HG03066 (cell line): Measurements from ENCODE around the gene TCF7.

Experiments
- ATAC-seq: cut with Tn5 transposase; IDR thresholded peaks from one replicate; pipeline ENCODE4 v1.9.1; 2021; ENCODE audit warnings: low read depth; ENCODE audit not compliant: unreplicated experiment

The TCF7 gene

DNA sequence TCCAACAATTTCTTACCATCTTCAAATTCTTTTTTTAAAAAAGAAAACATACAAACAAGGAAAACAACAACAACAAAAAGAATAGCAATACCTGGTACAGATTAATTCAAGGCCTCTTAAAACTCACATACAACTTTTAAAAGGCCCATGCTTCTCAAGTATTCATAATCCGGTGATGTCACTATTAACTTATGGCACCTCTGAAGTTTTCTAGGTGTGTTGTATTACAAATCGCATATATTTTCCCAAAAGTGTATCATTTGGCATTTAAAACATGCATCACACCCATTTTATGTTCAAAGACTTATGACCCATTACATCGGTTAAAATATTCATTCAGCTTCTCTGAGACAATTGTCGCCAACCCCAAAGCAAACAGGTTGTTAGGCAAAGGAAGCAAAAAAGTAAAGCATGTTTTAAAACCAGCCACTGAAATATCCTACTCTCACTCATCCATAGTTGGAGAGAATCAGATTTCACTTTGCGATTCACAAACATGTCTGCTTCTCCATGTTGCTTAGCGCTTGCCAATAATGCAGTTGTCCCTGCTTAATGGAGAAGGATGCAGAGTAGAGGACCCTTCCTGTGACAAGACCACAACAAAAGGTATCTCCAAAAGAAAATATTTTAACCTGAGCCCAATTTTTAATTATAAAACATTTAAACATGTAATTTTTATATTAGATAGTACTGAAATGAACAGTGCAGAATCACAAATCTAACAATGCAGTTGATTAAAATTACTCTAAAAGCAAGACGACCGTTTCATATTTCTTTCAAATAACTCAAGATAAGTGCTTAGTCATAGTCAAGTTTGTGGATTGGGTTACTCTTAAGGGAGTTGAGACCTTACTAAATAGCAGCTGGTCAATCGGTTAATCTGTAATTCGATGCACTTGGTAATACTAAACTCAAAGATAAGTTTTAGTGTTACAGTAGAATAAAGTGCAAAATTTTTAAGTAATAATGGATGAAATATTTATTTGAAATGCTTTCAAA, 60.7 kb downstream of the TCF7 start:
- ATAC-seq: no peak

DNA sequence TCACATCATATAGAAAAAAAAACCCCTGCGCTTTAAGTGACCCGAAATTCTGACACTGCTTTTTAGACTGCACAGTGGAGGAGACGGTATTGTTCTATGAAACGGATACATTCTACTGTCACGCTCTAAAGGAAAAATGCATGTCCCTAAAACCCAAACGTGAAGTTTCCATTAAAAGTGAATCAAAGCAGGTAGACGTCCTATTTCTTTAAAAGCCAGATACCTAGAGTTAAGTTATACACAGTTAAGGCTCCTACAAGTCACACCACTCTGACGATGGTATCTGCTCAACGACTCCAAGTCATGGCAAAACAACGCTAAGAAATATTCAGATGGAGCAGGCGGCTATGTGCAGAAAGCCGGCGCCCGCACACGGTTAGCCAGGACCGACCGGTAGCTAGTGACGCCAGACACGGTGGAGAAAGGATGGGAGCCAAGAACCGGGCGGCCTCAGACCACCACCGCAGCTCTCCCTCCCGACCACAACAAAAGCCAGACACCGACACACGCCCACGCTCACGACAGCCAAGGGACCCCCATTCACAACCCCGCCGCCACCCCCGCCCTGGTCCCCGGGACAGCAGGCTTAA, 61.5 kb downstream of the TCF7 start:
- ATAC-seq: peak; percentile 23

- ATAC-seq: peak; percentile 75
These were observed 62.3 kb downstream of the TCF7 start, which contains the start of gene SKP1 for GRCh38 chr5:134176511-134177368. TSS of gene SKP1 (minus strand) at chr5:134176950. CDS start at chr5:134174022, 2,928 bp downstream.

- ATAC-seq: no peak
These were observed 63.1 kb downstream of the TCF7 start for GRCh38 chr5:134177369-134178095.

GRCh38 chr5:134178096-134178419, 63.6 kb downstream of the TCF7 start:
- no peak for ATAC-seq

DNA sequence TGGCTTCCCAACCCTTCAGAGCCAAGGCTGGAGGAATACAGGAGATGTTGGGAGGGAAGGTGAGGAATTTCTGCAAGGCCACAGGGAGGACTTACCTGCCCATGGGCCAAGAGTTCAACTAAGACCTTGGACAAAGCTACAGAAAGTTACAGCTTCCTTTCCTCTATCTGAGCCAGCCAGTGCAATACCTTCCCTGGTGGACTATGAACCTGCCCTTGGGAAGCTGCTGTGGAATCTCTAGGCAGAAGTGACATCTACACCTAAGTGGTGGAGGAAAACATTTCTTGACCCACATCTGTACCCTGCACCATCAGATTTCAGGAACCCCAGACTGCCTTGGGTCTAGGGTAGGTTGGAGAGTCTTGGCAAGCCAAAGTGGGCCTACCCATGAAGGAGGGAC, 69.0 kb downstream of the TCF7 start:
- no peak for ATAC-seq

- ATAC-seq: peak; percentile 70
These were observed 70.0 kb downstream of the TCF7 start for GRCh38 chr5:134184155-134185135.

GRCh38 chr5:134188092-134188491, 73.6 kb downstream of the TCF7 start:
- ATAC-seq: no peak

DNA sequence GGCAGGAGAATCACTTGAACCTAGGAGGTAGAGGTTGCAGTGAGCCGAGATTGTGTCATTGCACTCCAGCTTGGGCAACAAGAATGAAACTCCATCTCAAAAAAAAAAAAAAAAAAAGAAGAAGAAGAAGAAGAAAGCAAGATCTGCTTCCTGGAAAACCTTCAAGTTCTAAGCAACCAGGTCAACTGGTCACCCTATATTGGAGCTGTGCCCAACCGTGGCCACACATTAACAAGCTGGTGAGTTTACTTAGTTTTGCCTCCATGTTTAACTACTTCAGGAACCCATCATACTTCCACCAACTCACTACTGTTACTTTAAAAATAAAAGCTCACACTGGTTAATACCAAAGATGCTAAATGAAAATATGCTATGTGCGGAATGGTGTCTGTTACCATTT, 74.5 kb downstream of the TCF7 start:
- ATAC-seq: no peak

DNA sequence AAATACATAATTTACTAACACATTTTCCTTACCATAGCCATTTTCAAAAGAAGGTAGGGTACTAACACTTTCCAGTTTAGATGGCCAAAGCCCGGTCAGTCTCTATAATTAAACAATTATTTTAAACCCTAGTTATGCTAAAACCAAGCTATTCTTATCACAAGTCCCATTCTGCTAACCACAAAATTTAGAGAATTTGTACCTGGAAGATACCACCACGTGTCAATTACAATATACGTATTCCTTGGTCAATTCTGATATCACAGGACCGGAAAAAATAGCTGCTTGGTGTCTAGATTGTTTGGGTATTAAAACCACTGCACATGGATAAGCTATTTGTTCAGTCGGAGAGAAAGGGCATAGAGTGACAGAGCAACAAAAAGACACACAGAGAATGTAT, 81.2 kb downstream of the TCF7 start:
- ATAC-seq: no peak
